OCI-LY3 (cell line): Measurements from ENCODE around the gene LILRB4.

ENCODE experiments used
- H2AFZ ChIP-seq: fragments of 200-600, 300-600 bp; shearing (Covaris generic); 2 replicates; pipeline ENCODE4 v1.6.0; 2014; ENCODE audit warnings: antibody characterized with exemption, low read depth, low read length
- H3K27ac ChIP-seq: fragments of 200-600, 300-600 bp; sonication (generic); 2 replicates; pipeline ENCODE4 v1.5.1; 2014; ENCODE audit warnings: mild to moderate bottlenecking, low read length, moderate library complexity, mixed read lengths
- H3K27me3 ChIP-seq: fragments of 200-600, 300-600 bp; sonication (generic); 2 replicates; pipeline ENCODE4 v1.6.1; 2014; ENCODE audit warnings: low read depth, low read length, mixed read lengths
- H3K36me3 ChIP-seq: fragments of 200-600, 300-600 bp; sonication (generic); replicated peaks from 2 replicates; pipeline ENCODE3; 2014; ENCODE audit warnings: low read depth, low read length, mixed read lengths
- H3K4me1 ChIP-seq: fragments of 300-600, 200-600 bp; sonication (generic); 2 replicates; pipeline ENCODE4 v1.6.1; 2014; ENCODE audit warnings: low read length, mixed read lengths
- H3K4me2 ChIP-seq: fragments of 200-600, 300-600 bp; sonication (generic); 2 replicates; pipeline ENCODE4 v1.6.1; 2014; ENCODE audit warnings: low read length, mixed read lengths
- H3K4me3 ChIP-seq: fragments of 300-600, 200-600 bp; sonication (generic); 2 replicates; pipeline ENCODE4 v1.5.1; 2014; ENCODE audit warnings: antibody characterized with exemption, mild to moderate bottlenecking, low read length, moderate library complexity
- H3K79me2 ChIP-seq: fragments of 300-600, 200-600 bp; shearing (Covaris generic); 2 replicates; pipeline ENCODE4 v1.6.1; 2014; ENCODE audit warnings: mild to moderate bottlenecking, low read length, mixed read lengths
- H3K9ac ChIP-seq: fragments of 300-600, 200-600 bp; shearing (Covaris generic); 2 replicates; pipeline ENCODE4 v1.6.0; 2014; ENCODE audit warnings: mild to moderate bottlenecking, low read length, moderate library complexity
- H3K9me3 ChIP-seq: fragments of 200-600, 300-600 bp; shearing (Covaris generic); 2 replicates; pipeline ENCODE4 v1.6.1; 2014; ENCODE audit warnings: low read length, mixed read lengths; ENCODE audit not compliant: insufficient read depth
- H4K20me1 ChIP-seq: fragments of 200-600, 300-600 bp; sonication (generic); 2 replicates; pipeline ENCODE4 v1.6.1; 2016; ENCODE audit warnings: low read length, mixed read lengths; ENCODE audit not compliant: insufficient read depth
- CTCF ChIP-seq: fragments of 200-600, 300-600 bp; sonication (generic); IDR thresholded peaks from 2 replicates; pipeline ENCODE4 v1.5.1; 2014; ENCODE audit warnings: antibody characterized with exemption, low read length, low read depth
- EZH2phosphoT487 ChIP-seq: fragments of 200-600 bp; shearing (Covaris generic); IDR thresholded peaks from 2 replicates; pipeline ENCODE4 v1.6.1; 2018; ENCODE audit warnings: antibody characterized with exemption, mixed run types, low read depth

LILRB4 gene

GRCh38 chr19:54662730-54663129 lies at the start of gene LILRB4:
Gene LILRB4, plus strand, starts transcription at chr19:54662985. Its CDS starts 49 bp downstream, at chr19:54663034.
- Histone ChIP-seq H3K4me1 (peaks cover 33% of the 10 kb centered on the region), H3K36me3 (peaks cover 25% of the 10 kb centered on the region), H3K79me2 (no peaks in the 10 kb centered on the region), H4K20me1 (no peaks in the 10 kb centered on the region), H3K9me3 (no peaks in the 10 kb centered on the region), H3K4me2 (peak within 1 kb of the TSS; percentile 82), H2AFZ (peak within 1 kb of the TSS; percentile 3; the same call in 1 of the 2 replicates), H3K4me3 (peak within 1 kb of the TSS; percentile 74), H3K9ac (peak within 1 kb of the TSS; percentile 79), H3K27me3 (peaks cover 3% of the 10 kb centered on the region; the same call in 1 of the 2 replicates), H3K27ac (peak within 1 kb of the TSS; percentile 82)
- TF ChIP-seq CTCF: no peak
- TF ChIP-seq EZH2phosphoT487: no peak

GRCh38 chr19:54614726-54615125 lies 48.1 kb upstream of the LILRB4 start:
- H3K4me2 ChIP-seq: no peak overlapping the region
- no peak for TF ChIP-seq CTCF
- no peak for TF ChIP-seq EZH2phosphoT487
- no peak overlapping the region for H3K9ac ChIP-seq
- peaks cover 23% of the 10 kb centered on the region for H3K9me3 ChIP-seq
- H3K36me3 ChIP-seq: no peaks in the 10 kb centered on the region
- no peak overlapping the region for H3K27ac ChIP-seq
- no peaks in the 10 kb centered on the region for H4K20me1 ChIP-seq
- H2AFZ ChIP-seq: no peak overlapping the region
- no peaks in the 10 kb centered on the region for H3K27me3 ChIP-seq
- no peak overlapping the region for H3K4me3 ChIP-seq
- no peaks in the 10 kb centered on the region for H3K79me2 ChIP-seq
- peaks cover 31% of the 10 kb centered on the region for H3K4me1 ChIP-seq

GRCh38 chr19:54616057-54616456 lies 46.7 kb upstream of the LILRB4 start:
- H3K27ac ChIP-seq: peak overlapping the region; percentile 81
- peak overlapping the region; percentile 49 for H3K4me2 ChIP-seq
- H4K20me1 ChIP-seq: no peaks in the 10 kb centered on the region
- peaks cover 31% of the 10 kb centered on the region for H3K4me1 ChIP-seq
- TF ChIP-seq EZH2phosphoT487 (no peak), CTCF (no peak)
- H3K79me2 ChIP-seq: no peaks in the 10 kb centered on the region; the same call in 1 of the 2 replicates
- H3K36me3 ChIP-seq: peaks cover 3% of the 10 kb centered on the region
- 0 out of 2 replicates have a peak overlapping the region, but pooled peaks have one; percentile 57 for H2AFZ ChIP-seq
- H3K4me3 ChIP-seq: peak overlapping the region; percentile 53; the same call in 1 of the 2 replicates
- H3K9ac ChIP-seq: peak overlapping the region; percentile 27; the same call in 1 of the 2 replicates
- H3K9me3 ChIP-seq: peaks cover 20% of the 10 kb centered on the region
- H3K27me3 ChIP-seq: no peaks in the 10 kb centered on the region

DNA sequence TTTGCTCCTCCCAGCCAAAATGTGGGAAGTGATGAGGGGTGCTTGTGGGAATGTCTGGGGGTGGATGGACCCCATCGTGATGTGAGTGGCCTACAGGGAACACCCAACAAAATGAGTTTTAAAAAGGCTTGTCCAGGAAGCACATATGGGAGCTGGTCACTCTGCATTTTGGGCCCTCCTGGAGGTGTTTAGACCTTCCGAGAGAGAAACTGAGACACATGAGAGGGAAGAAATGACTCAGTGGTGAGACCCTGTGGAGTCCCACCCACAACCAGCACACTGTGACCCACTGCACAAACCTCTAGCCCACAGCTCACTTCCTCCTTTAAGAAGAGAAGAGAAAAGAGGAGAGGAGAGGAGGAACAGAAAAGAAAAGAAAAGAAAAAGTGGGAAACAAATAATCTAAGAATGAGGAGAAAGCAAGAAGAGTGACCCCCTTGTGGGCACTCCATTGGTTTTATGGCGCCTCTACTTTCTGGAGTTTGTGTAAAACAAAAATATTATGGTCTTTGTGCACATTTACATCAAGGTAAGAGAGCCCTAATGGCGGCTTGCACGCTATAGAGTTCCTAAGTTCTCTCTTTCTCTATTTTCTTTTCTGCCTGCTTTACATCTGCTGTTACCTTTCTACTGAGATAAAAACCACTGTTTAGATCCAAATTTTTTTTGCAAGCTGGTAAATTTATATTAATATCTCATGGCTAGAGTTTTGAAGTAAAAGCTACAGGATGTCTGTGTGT lies 45.8 kb upstream of the LILRB4 start:
- H3K79me2 ChIP-seq: peaks cover 3% of the 10 kb centered on the region; the same call in 1 of the 2 replicates
- no peak for TF ChIP-seq CTCF
- no peak for TF ChIP-seq EZH2phosphoT487
- no peaks in the 10 kb centered on the region for H4K20me1 ChIP-seq
- peak overlapping the region; percentile 53 for H3K4me3 ChIP-seq
- peak overlapping the region; percentile 81 for H3K27ac ChIP-seq
- H3K4me1 ChIP-seq: peaks cover 27% of the 10 kb centered on the region
- H3K27me3 ChIP-seq: no peaks in the 10 kb centered on the region
- peaks cover 14% of the 10 kb centered on the region for H3K9me3 ChIP-seq
- H2AFZ ChIP-seq: peak overlapping the region; percentile 57; the same call in 1 of the 2 replicates
- H3K9ac ChIP-seq: peak overlapping the region; percentile 27; the same call in 1 of the 2 replicates
- peaks cover 7% of the 10 kb centered on the region for H3K36me3 ChIP-seq
- peak overlapping the region; percentile 49 for H3K4me2 ChIP-seq
